Psoas muscle (tissue), 8 donors: ENCODE measurements around the gene PXK. TPM values are rescaled to one million over a fixed set of nuclear protein-coding genes. Genes with fewer than 3 reads are reported as not detected.

ENCODE experiments used
- ATAC-seq, 4 donors: fragments of 200-7000 bp; cut with Tn5 transposase; one replicate each; pipeline ENCODE4 v1.9.1; 2020; ENCODE audit warnings: moderate library complexity in 3 of 4, mild to moderate bottlenecking in 2 of 4
- DNase-seq, 2 donors: peaks; one replicate each; pipeline ENCODE4 v3.0.0-alpha.2; 2020
- H3K27ac ChIP-seq: fragments of 200-600 bp; one replicate; pipeline ENCODE4 v1.8.0; 2022
- H3K27me3 ChIP-seq, 3 donors: fragments of 200-600 bp in 1 of 3; one replicate each; pipeline versions ENCODE4 v1.6.1 to v1.8.0; 2013 to 2022; ENCODE audit warnings: low read length in 2 of 3, mild to moderate bottlenecking in 2 of 3, moderate library complexity in 1 of 3; ENCODE audit not compliant: insufficient read depth in 3 of 3
- H3K36me3 ChIP-seq, 2 donors: fragments of 200-600 bp in 1 of 2; one replicate each; pipeline versions ENCODE4 v1.6.1 to v1.8.0; 2013 to 2022; ENCODE audit warnings: low read depth in 1 of 2, mild to moderate bottlenecking in 1 of 2, moderate library complexity in 1 of 2; ENCODE audit not compliant: insufficient read depth in 1 of 2
- H3K4me1 ChIP-seq: fragments of 200-600 bp; one replicate; pipeline ENCODE4 v1.8.0; 2022
- H3K4me3 ChIP-seq: fragments of 200-600 bp; one replicate; pipeline ENCODE4 v1.8.0; 2022; ENCODE audit warnings: mild to moderate bottlenecking
- H3K9me3 ChIP-seq: fragments of 200-600 bp; one replicate; pipeline ENCODE4 v1.8.0; 2022
- WGBS, 3 donors: extraction: QIAGEN DNeasy Blood & Tissue Kit; methylation state at CpG; one replicate each; pipeline versions ENCODE4 v1.1.6 to v1.1.7; 2013; 5-methylcytosine and 5-hydroxymethylcytosine counted together
- intact Hi-C, 2 donors: fragments of 100-400 bp; cut with DNase I; formaldehyde crosslinking; loops; one replicate each; pipeline versions ENCODE4 v1.11.0 to v1.14.2; 2022
- polyA plus RNA-seq, 3 donors: library from polyadenylated mRNA; stranded (reverse); fragments of 200-250 nt; gene quantifications; one replicate each; pipeline ENCODE4 v1.2.3, GENCODE V29; 2013
- total RNA-seq, 4 donors: library from RNA; stranded (reverse); fragmentation: NEBNext Ultra II Directional in 2 of 4; extraction: Animal tissue kit (Norgen Biotek cat#: 25700) in 2 of 4; gene quantifications; one replicate each; pipeline versions ENCODE4 v1.2.1 to v1.2.4, GENCODE V29; 2021 to 2023
- TF ChIP-seq, protein P1 (sequence below): fragments of 200-600 bp; IDR thresholded peaks from one replicate; pipeline ENCODE4 v1.8.0; 2022; ENCODE audit warnings: antibody characterized with exemption
- donor health status: healthy with polysubstance abuse.
- donor health status: DM: no; HTN: no; CAD: no; lungs with moderate emphysema.
- donor health status: Bipolar disorder and iron deficiency.
- donor health status: healthy.
- donor health status: DM: yes; HTN: yes; CAD: no.
- donor health status: DM: no; HTN: no; CAD: no.
- donor health status: DM: no; HTN: no; CAD: no.
- donor health status: DM: yes; HTN: yes; CAD: no.

Gene PXK
- total and polyA plus RNA-seq, 7 donors: 3.4 to 17.5 (median 15.5) TPM

DNA sequence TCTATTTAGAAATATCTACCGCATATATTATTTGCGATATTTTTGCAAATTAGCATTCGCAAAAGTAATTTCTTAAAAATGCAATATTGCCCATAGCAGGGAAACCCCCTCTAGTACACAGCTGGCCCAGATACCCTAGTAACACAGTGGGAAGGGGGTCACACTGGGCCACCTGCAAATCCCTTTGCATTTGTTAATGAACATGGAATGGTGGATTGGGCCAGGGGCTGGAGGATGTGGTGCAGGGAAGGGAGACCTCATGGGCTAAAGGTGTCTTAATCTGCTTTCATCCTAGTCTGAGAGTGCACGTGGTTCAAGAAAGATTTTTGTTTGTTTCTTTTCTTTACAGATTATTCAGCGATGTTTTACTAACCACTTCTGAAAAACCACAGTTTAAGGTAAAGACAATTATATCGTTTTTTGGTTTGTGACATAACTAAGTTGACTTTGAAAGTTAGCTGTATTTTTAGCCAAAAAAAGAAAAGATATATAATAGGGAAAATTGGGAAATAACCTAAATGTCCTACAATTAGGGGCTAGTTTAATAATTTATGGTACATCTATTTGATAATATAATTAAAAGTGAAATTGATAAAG, 70.9 kb downstream of the PXK start:
- Histone ChIP-seq H3K27me3 (no peaks in the 10 kb centered on the region), H3K36me3 (peaks cover 3 to 71% of the 10 kb centered on the region in 2 donors), H3K9me3 (no peaks in the 10 kb centered on the region), H3K4me1 (no peaks in the 10 kb centered on the region), H3K4me3 (no peak overlapping the region), H3K27ac (no peak overlapping the region)
- intact Hi-C loops: no loop called here
- ATAC-seq (no peak), DNase-seq (no peak)
- TF ChIP-seq, protein P1, sequence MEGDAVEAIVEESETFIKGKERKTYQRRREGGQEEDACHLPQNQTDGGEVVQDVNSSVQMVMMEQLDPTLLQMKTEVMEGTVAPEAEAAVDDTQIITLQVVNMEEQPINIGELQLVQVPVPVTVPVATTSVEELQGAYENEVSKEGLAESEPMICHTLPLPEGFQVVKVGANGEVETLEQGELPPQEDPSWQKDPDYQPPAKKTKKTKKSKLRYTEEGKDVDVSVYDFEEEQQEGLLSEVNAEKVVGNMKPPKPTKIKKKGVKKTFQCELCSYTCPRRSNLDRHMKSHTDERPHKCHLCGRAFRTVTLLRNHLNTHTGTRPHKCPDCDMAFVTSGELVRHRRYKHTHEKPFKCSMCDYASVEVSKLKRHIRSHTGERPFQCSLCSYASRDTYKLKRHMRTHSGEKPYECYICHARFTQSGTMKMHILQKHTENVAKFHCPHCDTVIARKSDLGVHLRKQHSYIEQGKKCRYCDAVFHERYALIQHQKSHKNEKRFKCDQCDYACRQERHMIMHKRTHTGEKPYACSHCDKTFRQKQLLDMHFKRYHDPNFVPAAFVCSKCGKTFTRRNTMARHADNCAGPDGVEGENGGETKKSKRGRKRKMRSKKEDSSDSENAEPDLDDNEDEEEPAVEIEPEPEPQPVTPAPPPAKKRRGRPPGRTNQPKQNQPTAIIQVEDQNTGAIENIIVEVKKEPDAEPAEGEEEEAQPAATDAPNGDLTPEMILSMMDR: no peak
- WGBS, 3 donors: 89 to 93% (median 92%) methylated on average over 6 of the region's 6 CpGs

- TF ChIP-seq, protein P1: no peak
- intact Hi-C loops: no loop called here
- Histone ChIP-seq H3K9me3 (no peaks in the 10 kb centered on the region), H3K27ac (no peak overlapping the region), H3K4me1 (no peaks in the 10 kb centered on the region), H3K27me3 (no peaks in the 10 kb centered on the region), H3K4me3 (no peak overlapping the region), H3K36me3 (peaks cover 8 to 71% of the 10 kb centered on the region in 2 donors)
- WGBS, 3 donors: 56 to 72% (median 63%) methylated on average over 4 of the region's 4 CpGs
- DNase-seq (no peak), ATAC-seq (no peak)
Observed at GRCh38 chr3:58404396-58404795, 71.7 kb downstream of the PXK start.

DNA sequence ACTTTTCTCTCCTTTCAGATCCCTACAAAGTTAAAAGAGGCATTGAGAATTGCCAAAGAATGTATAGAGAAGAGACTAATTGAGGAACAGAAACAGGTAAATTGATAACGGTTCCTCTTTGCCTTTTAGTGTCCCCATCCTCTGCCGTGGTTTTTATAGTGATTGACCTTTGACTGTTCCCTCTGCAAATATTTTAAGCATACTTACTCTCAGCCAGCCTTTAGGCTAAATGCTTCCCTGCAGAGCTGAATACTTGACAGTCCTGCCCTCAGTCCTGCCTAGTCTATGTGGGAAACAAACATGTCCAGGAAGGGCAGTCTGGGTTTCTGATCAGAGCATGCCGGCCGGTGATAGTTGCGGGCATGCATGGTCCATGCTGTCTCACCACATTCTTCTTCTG, 76.2 kb downstream of the PXK start:
- ATAC-seq (no peak), DNase-seq (no peak)
- H3K4me1 ChIP-seq: no peaks in the 10 kb centered on the region
- TF ChIP-seq, protein P1: no peak
- H3K4me3 ChIP-seq: no peak overlapping the region
- H3K36me3 ChIP-seq: peaks cover 11 to 83% of the 10 kb centered on the region in 2 donors
- H3K9me3 ChIP-seq: no peaks in the 10 kb centered on the region
- intact Hi-C loops: no loop called here
- no peak overlapping the region for H3K27ac ChIP-seq
- no peaks in the 10 kb centered on the region for H3K27me3 ChIP-seq
- 81 to 87% (median 87%) methylated on average over 5 of the region's 5 CpGs for WGBS, 3 donors

GRCh38 chr3:58409663-58410062, 77.0 kb downstream of the PXK start:
- no peaks in the 10 kb centered on the region for H3K4me1 ChIP-seq
- no peaks in the 10 kb centered on the region for H3K27me3 ChIP-seq
- ATAC-seq (no peak), DNase-seq (no peak)
- no peak overlapping the region for H3K27ac ChIP-seq
- peaks cover 11 to 76% of the 10 kb centered on the region in 2 donors for H3K36me3 ChIP-seq
- no peak overlapping the region for H3K4me3 ChIP-seq
- 89 to 93% (median 89%) methylated on average over 3 of the region's 3 CpGs for WGBS, 3 donors
- intact Hi-C loops: loop anchor here (5.0 to 10.0 kb wide), 3 partner anchors 77 to 232 kb away; partner anchors contain the start of gene PXK (in 1 of the 2)
- no peaks in the 10 kb centered on the region for H3K9me3 ChIP-seq
- TF ChIP-seq, protein P1: no peak

GRCh38 chr3:58411036-58411435, 78.3 kb downstream of the PXK start:
- no peaks in the 10 kb centered on the region for H3K27me3 ChIP-seq
- no peak overlapping the region for H3K4me3 ChIP-seq
- H3K4me1 ChIP-seq: no peaks in the 10 kb centered on the region
- peaks cover 11 to 72% of the 10 kb centered on the region in 2 donors for H3K36me3 ChIP-seq
- TF ChIP-seq, protein P1: no peak
- H3K9me3 ChIP-seq: no peaks in the 10 kb centered on the region
- intact Hi-C loops: loop anchor here (5.0 to 10.0 kb wide), 3 partner anchors 79 to 234 kb away; partner anchors contain the start of gene PXK (in 1 of the 2)
- H3K27ac ChIP-seq: no peak overlapping the region
- WGBS, 3 donors: 97 to 99% (median 98%) methylated on average over 3 of the region's 3 CpGs
- DNase-seq (no peak), ATAC-seq (no peak)
